K562 (cell line): ENCODE data around the gene PGM2L1. TPM values are rescaled to one million over a fixed set of nuclear protein-coding genes. Genes with fewer than 3 reads are reported as not detected.

ENCODE experiments used
- ATAC-seq: fragments of 200-7000 bp; cut with Tn5 transposase; 3 replicates; pipeline ENCODE4 v1.9.1; 2020; ENCODE audit warnings: moderate library complexity
- BruUV-seq: library from RNA; stranded (reverse); fragments of 400-500 nt; replicated peaks from 2 replicates; lab custom pipeline; 2021; lab: Mats Ljungman, UMichigan
- CTCF ChIA-PET: fragments of 300-600 bp; formaldehyde crosslinking; extraction: SDS; loops from one replicate; lab custom pipeline; 2021; ENCODE audit warnings: low intra/inter-chr PET ratio; lab: Yijun Ruan, JAX
- POLR2A ChIA-PET: fragments of 300-600, 350-650 bp; sonication (Branson Sonifier 250); formaldehyde crosslinking; extraction: SDS; loops from one replicate; lab custom pipeline; 2021; ENCODE audit warnings: antibody characterized with exemption, inconsistent platforms; lab: Yijun Ruan, JAX
- DNase-seq, 4 experiments: peaks; one replicate each; pipeline versions ENCODE4 v3.0.0 to v3.0.0-alpha.2; 2011 to 2018; ENCODE audit warnings: low spot score in 3 of 4, mixed read lengths in 3 of 4; ENCODE audit errors: extremely low read depth in 1 of 4
- FAIRE-seq: peaks from 2 replicates; lab custom pipeline; 2011; peaks lifted over from hg19 to GRCh38; lab: Jason Lieb, UNC
- H2AFZ ChIP-seq: 2 replicates; pipeline ENCODE4 v1.6.0; 2011; ENCODE audit warnings: low read depth, low read length, control low read depth, inconsistent platforms
- H3K27ac ChIP-seq: fragments of 200-600 bp; 3 replicates; pipeline ENCODE4 v1.8.0; 2011; ENCODE audit warnings: low read depth, mild to moderate bottlenecking, control low read depth, inconsistent platforms, low read length, moderate library complexity, mixed read lengths; ENCODE audit errors: extremely low read depth
- H3K27me3 ChIP-seq, 2 experiments: fragments of 300-600 bp in 1 of 2; 2 replicates in 1 of 2; 3 replicates in 1 of 2; pipeline versions ENCODE4 v1.6.0 to v1.8.0; 2011; ENCODE audit warnings: inconsistent platforms in 2 of 2, low read length in 2 of 2, mild to moderate bottlenecking in 1 of 2, mixed read lengths in 1 of 2, moderate library complexity in 1 of 2; ENCODE audit not compliant: control insufficient read depth in 2 of 2, insufficient read depth in 2 of 2
- H3K36me3 ChIP-seq: fragments of 300-600 bp; 3 replicates; pipeline ENCODE4 v1.8.0; 2011; ENCODE audit warnings: mild to moderate bottlenecking, low read length, inconsistent platforms; ENCODE audit not compliant: control insufficient read depth, insufficient read depth
- H3K4me1 ChIP-seq, 2 experiments: fragments of 200-600 bp in 1 of 2; replicated peaks in 1 of 2; 2 replicates in 1 of 2; 3 replicates in 1 of 2; pipeline versions ENCODE4 v1.5.1 to v1.8.0; 2011; ENCODE audit warnings: inconsistent platforms in 2 of 2, low read length in 2 of 2, mild to moderate bottlenecking in 1 of 2, mixed read lengths in 1 of 2, moderate library complexity in 1 of 2; ENCODE audit not compliant: control insufficient read depth in 2 of 2, insufficient read depth in 2 of 2
- H3K4me2 ChIP-seq: 2 replicates; pipeline ENCODE4 v1.6.1; 2011; ENCODE audit warnings: low read length, control low read depth, inconsistent platforms, mixed read lengths; ENCODE audit not compliant: insufficient read depth
- H3K4me3 ChIP-seq: fragments of 200-600 bp; sonication (generic), shearing (Covaris generic); 2 replicates; pipeline ENCODE4 v1.5.1; 2016; ENCODE audit warnings: control low read depth, inconsistent platforms
- H3K79me2 ChIP-seq: fragments of 200-600 bp; 3 replicates; pipeline ENCODE4 v1.8.0; 2011; ENCODE audit warnings: low read length, inconsistent platforms; ENCODE audit not compliant: control insufficient read depth, insufficient read depth
- H3K9ac ChIP-seq, 2 experiments: 2 replicates each; pipeline versions ENCODE4 v1.6.0 to v1.6.1; 2011; ENCODE audit warnings: low read depth in 2 of 2, low read length in 2 of 2, control low read depth in 1 of 2, inconsistent platforms in 1 of 2, mild to moderate bottlenecking in 1 of 2, mixed read lengths in 1 of 2; ENCODE audit not compliant: insufficient read depth in 1 of 2
- H3K9me1 ChIP-seq: one replicate; pipeline ENCODE4 v1.6.0; 2011; ENCODE audit warnings: inconsistent platforms, mild to moderate bottlenecking, low read length, moderate library complexity; ENCODE audit not compliant: control insufficient read depth, insufficient read depth
- H3K9me3 ChIP-seq: replicated peaks from 2 replicates; pipeline ENCODE4 v1.5.1; 2011; ENCODE audit warnings: low read depth, low read length, inconsistent platforms; ENCODE audit not compliant: control insufficient read depth, insufficient read depth
- H4K20me1 ChIP-seq: replicated peaks from 2 replicates; pipeline ENCODE4 v1.6.1; 2011; ENCODE audit warnings: low read length, inconsistent platforms, mixed read lengths; ENCODE audit not compliant: control insufficient read depth, insufficient read depth
- CTCF ChIP-seq, 3 experiments: IDR thresholded peaks in 2 of 3; conservative IDR thresholded peaks in 1 of 3; 2 replicates each; pipeline ENCODE4 v1.5.1; 2011 to 2012; ENCODE audit warnings: low read length in 3 of 3, mild to moderate bottlenecking in 3 of 3, control low read depth in 2 of 3, improper control_type of control experiment in 1 of 3, inconsistent platforms in 1 of 3, low read depth in 1 of 3, mixed read lengths in 1 of 3, moderate library complexity in 1 of 3; ENCODE audit not compliant: insufficient read depth in 2 of 3
- GTF2E2 ChIP-seq: fragments of 200-800 bp; sonication (Bioruptor generic); IDR thresholded peaks from 2 replicates; pipeline ENCODE4 v1.6.1; 2016; ENCODE audit warnings: missing genetic modification characterization, missing compliant biosample characterization
- RAD21 ChIP-seq, 2 experiments: fragments of 250-450 bp in 1 of 2; fragments of 450-650 bp in 1 of 2; sonication (Bioruptor Pico) in 1 of 2; formaldehyde crosslinking in 1 of 2; IDR thresholded peaks in 1 of 2; conservative IDR thresholded peaks in 1 of 2; 2 replicates each; pipeline versions ENCODE4 v1.4.0 to v1.8.0; 2020 to 2022; ENCODE audit warnings: mild to moderate bottlenecking in 2 of 2, moderate library complexity in 1 of 2
- TFE3 ChIP-seq: fragments of 450-650 bp; formaldehyde crosslinking; IDR thresholded peaks from 2 replicates; pipeline ENCODE4 v1.4.0; 2020; ENCODE audit warnings: mild to moderate bottlenecking, mixed read lengths
- ZNF436 ChIP-seq: fragments of 250-450, 450-650 bp; sonication (Bioruptor Pico); formaldehyde crosslinking; IDR thresholded peaks from 2 replicates; pipeline ENCODE4 v1.7.0; 2020; ENCODE audit warnings: mild to moderate bottlenecking
- WGBS: fragments of 100-300 bp; shearing (Covaris generic); methylation state at CpG from one replicate; pipeline ENCODE4 v1.1.6; 2016; ENCODE audit warnings: low coverage, mixed read lengths; ENCODE audit not compliant: insufficient coverage; ENCODE audit errors: missing lambda C conversion rate; 5-methylcytosine and 5-hydroxymethylcytosine counted together
- in situ Hi-C: fragments of 300-500 bp; cut with MboI; formaldehyde crosslinking; loops from 4 replicates; pipeline ENCODE4 v1.15.0; 2018; ENCODE audit warnings: inconsistent platforms, mixed read lengths
- intact Hi-C: fragments of 100-400 bp; cut with micrococcal nuclease; formaldehyde crosslinking; loops from 2 replicates; pipeline ENCODE4 v1.14.2; 2022
- polyA plus RNA-seq, 8 experiments: library from polyadenylated mRNA; depleted of rRNA in 4 of 8; stranded (reverse) in 5 of 8; unstranded in 3 of 8; fragments of >200 nt; fragmentation: Nextera tagmentation in 2 of 8; fragmentation: Illumina TruSeq in 1 of 8; extraction: Ambion mirVana in 2 of 8; extraction: Trizol in 1 of 8; gene quantifications; 2 replicates each; pipeline versions ENCODE4 v1.2.1 to v1.2.3, GENCODE V29; 2011 to 2014; ENCODE audit warnings: inconsistent platforms in 1 of 8, missing spikeins in 1 of 8
- total RNA-seq, 7 experiments: library from RNA; depleted of rRNA in 6 of 7; stranded (reverse); fragments of >200 nt in 6 of 7; fragmentation: Illumina TruSeq in 2 of 7; extraction: Trizol in 2 of 7; gene quantifications; 2 replicates each; pipeline versions ENCODE4 v1.2.1 to v1.2.3, GENCODE V29; 2011 to 2021; ENCODE audit warnings: low replicate concordance in 1 of 7

PGM2L1 gene
- total and polyA plus RNA-seq, 9 of the 15 experiments (the other 6 are each of a cell fraction or from before 2014, with no cell fraction given) = 0.32 to 0.95 (median 0.63) TPM

GRCh38 chr11:74327076-74327475 lies 71.2 kb downstream of the PGM2L1 start:
- Histone ChIP-seq H3K4me3 (no peak overlapping the region), H3K27ac (no peak overlapping the region), H3K9ac (no peak overlapping the region), H4K20me1 (no peaks in the 10 kb centered on the region), H2AFZ (peak overlapping the region; percentile 44; the same call in 1 of the 2 replicates), H3K36me3 (no peaks in the 10 kb centered on the region), H3K9me1 (no peaks in the 10 kb centered on the region), H3K27me3 (peaks cover 3 to 10% of the 10 kb centered on the region in 2 experiments; a peak in 2 of 5 replicates), H3K79me2 (no peaks in the 10 kb centered on the region), H3K9me3 (no peaks in the 10 kb centered on the region), H3K4me1 (peaks cover 3 to 8% of the 10 kb centered on the region in 2 experiments; a peak in 3 of 5 replicates), H3K4me2 (no peak overlapping the region)
- ATAC-seq = no peak
- POLR2A ChIA-PET = no interaction called here
- in situ Hi-C loops = loop anchor here (10.0 kb wide), 2 partner anchors 118 to 372 kb away; partner anchors contain the start of gene DNAJB13
- CTCF ChIA-PET = interaction anchor here (0.8 kb wide), 1 partner anchor 243 kb away, joined by 3 read pairs; no protein-coding TSS in a partner anchor
- intact Hi-C loops = no loop called here
- no TSS peak for BruUV-seq
- peak in 1 of 4 experiments; percentile 14 for DNase-seq
- TF ChIP-seq CTCF (IDR thresholded peaks at IDR 0.05 in 2 of 3, conservative IDR thresholded peaks at IDR 0.05 in 1 of 3; ENCODE audit: insufficient read depth in 2 of 3, low read depth in 1 of 3, low read length in 3 of 3) (peak in 1 of 3 experiments; percentile 20; a peak in 1 of 6 replicates), RAD21 (CRISPR knock-in tag; conservative IDR thresholded peaks at IDR 0.05 in 1 of 2, IDR thresholded peaks at IDR 0.05 in 1 of 2) (peak in 1 of 2 experiments; percentile 44; a peak in 2 of 4 replicates), TFE3 (CRISPR knock-in tag) (no peak), ZNF436 (CRISPR knock-in tag) (no peak), GTF2E2 (tag) (no peak)
- FAIRE-seq = no peak
- WGBS = 7% methylated on average over 1 of the region's 1 CpG
